Hippocampal formation (tissue), 2 donors: ENCODE results near the gene FOXI1.
A peak's percentile ranks its signal among the peaks of the same experiment; 100 is the strongest.
"Not testable (repeated sequence)": the region's sequence is repeated elsewhere in the genome, so short reads cannot be mapped to it uniquely, and the experiment has no call there.

Experiments
- DNase-seq, 2 donors: peaks; one replicate each; lab custom pipeline; 2025; lab: John Stamatoyannopoulos, UW

FOXI1 gene

DNA sequence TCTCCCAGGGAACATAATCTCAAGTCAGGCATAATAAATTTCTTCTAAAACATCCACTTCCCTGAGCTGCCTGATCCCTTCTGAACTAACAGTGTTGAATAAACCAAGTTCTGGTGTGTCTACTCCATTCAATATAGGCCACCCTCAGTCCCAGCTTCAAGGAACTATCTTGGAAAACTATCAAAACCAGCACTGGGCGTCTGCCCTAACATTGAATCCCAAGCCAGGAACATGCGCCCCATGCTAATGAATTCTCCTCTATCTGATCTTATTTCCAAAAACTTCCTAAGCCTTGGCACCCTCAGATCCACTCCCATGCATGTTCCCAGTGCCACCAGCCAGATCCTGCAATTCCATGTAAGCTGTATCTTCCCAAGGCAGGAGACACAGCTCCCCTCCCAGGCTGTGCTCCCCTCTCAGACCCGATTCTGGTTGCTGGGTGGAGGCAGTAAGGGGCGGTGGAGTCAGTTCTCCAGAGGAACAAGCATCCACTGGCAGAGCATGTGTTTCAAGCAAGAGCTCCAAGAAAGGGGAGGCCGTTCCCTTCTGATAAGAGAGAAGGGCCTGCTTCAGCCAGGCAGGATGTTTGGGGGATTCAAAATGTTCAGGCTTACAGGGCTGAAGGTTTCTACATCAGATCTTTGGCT, 13.1 kb upstream of the FOXI1 start:
- no peak for DNase-seq

DNA sequence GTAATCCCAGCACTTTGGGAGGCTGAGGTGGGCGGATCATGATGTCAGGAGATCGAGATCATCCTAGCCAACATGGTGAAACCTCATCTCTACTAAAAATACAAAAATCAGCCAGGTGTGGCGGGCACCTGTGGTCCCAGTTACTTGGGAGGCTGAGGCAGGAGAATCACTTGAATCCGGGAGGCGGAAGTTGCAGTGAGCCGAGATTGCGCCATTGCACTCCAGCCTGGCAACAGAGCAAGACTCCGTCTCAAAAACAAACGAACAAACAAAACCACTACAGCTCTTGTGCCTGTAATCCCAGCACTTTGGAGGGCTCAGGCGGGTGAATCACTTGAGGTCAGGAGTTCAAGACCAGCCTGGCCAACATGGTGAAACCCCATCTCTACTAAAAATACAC, 11.4 kb upstream of the FOXI1 start:
- not testable (repeated sequence) for DNase-seq

GRCh38 chr5:170095646-170096045, 10.1 kb upstream of the FOXI1 start:
- no peak for DNase-seq

DNA sequence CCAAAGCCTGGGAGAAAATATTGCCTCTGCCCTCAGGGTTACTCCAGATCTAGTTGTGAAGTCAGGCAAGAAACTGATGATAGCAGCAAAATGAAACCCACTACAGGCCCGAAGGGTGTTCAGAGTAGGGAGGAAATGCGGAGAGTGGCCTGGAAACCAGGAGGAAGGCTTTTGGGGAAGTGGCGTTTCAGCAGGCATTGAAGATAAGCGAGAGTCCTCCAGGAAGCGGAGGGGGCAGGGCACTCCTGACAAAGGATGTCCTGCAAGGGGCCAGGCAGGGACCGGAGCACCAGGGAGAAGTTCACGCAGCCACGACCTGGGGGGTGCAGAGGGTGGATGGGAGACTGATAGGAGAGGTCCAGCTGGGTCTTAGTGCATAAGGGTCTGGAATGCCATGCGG, 7.8 kb upstream of the FOXI1 start:
- peak in 1 of 2 donors; percentile 25 for DNase-seq

GRCh38 chr5:170100066-170100943, 5.4 kb upstream of the FOXI1 start:
- peak; percentile 61 to 63 for DNase-seq

DNA sequence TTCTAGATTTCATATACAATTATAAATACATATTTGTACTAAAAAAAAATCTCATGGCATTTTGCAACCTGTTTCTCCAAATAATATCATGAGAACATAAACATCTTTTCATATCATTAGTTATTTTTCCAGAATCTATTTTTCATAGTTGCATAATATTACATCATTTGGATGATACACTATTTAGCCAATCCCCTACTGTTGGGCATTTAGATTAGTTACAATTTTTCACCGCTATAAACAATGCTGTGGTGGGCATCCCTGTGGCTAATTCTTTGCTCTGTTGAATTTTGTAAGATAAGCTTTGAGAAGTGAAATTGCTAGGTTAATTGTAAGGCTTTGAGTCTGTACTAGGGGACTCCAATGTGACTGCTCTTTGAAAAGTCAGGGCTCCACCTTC, 2.2 kb upstream of the FOXI1 start:
- no peak for DNase-seq

GRCh38 chr5:170104299-170104698, 1.4 kb upstream of the FOXI1 start:
- no peak for DNase-seq

- no peak for DNase-seq
Measured at GRCh38 chr5:170104710-170105109, 987 bp upstream of the FOXI1 start.

DNA sequence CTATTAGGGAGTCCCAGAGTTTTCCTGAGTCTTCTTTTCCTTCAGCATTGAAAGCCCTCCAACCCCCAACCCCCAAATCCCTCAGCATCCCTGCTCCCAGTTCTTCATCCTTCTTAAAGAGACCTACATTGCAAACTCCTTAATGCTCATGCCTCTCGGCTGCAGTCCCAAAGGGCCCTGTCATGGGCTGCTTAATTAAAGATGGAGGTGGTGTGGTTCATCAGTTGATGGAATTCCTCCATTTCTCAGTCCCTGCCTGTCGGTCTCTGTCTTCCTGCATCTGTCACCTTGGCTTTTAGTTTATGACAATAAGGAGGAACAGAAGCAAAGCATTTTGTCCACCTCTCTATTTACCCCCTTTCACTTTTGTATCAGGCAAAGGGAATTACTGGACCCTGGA, 2.0 kb downstream of the FOXI1 start:
- no peak for DNase-seq

- no peak for DNase-seq
Measured at GRCh38 chr5:170108266-170108785, 2.6 kb downstream of the FOXI1 start.

DNA sequence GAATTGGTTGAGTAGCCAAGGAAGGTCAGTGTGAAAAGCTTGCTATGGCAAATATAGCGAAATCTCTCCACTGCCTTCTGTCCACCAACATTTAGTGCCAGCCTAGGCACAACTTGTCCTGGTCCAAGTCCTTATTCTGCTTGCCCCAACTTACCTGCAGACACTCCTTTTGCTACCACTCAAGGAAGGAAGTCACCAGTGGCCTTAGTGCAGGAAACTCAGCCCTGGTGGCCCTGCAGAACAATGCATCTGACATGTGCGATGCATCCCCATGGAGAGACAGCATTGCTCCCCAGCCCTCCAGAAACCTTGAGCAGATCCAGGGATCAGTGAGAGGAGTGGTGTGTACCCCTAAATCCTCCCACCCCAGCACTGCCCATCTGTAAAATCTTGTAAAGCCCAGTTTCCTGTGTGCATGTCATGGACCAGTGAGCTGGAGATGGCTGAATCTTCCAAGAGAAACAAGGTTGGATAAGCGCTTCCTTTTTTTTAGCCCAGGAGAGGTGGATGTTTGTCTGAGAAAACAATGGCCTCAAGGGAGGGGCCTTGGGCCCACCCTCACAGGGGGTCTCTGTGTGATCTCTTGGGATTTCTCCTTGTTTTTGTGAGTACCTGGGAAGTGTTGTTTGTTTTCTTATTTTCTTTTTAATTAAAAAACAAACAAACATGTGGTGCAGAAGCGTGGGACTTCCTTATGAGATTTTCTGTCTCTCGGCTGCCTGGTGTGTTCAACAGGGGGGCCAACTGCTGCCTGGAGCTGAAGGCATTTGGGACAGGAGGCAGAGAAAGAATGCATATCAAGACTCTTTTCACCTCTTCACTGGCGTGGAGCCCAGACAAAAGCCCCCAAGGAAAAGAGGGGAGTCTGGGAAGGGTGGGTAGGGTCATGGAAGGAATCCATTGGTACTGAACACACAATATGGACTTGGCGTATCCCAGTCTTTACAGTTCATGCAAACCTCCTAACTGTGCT, 3.6 kb downstream of the FOXI1 start:
- no peak for DNase-seq

- no peak for DNase-seq
Measured at GRCh38 chr5:170110403-170111087, 4.8 kb downstream of the FOXI1 start.

DNA sequence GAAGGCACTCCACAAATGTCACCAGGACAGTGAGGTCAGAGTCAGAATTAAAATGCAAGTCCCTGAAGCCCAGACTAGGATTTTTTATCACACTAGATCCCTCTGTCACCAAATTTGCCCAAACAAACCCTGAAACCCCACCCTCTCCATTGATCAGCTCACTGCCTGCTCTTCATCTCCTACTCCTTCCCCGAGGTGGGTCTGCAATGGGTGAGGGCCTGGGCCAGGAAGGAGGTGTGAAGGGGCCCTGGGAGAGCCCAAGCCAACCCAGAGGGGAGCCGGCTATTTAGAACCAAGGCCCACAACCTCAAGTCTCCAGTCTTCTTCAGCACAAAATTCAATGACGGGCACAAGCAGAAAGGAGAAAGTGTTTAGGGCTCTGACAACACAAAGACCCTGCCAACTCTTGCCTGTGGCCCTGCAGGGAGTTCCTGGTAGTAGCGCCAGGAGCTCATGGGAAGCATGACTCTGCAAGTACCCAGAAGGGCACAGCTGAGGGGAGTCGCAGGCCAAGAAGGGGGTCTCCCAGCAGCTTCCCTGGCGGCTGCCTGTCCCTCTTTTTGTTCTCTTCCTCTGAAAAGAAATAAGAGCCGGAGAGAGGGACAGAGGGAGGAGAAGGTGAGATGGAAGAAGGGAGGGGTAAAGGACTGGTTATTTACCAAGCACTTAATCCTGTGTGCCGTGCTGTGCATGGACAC, 5.5 kb downstream of the FOXI1 start:
- no peak for DNase-seq

DNA sequence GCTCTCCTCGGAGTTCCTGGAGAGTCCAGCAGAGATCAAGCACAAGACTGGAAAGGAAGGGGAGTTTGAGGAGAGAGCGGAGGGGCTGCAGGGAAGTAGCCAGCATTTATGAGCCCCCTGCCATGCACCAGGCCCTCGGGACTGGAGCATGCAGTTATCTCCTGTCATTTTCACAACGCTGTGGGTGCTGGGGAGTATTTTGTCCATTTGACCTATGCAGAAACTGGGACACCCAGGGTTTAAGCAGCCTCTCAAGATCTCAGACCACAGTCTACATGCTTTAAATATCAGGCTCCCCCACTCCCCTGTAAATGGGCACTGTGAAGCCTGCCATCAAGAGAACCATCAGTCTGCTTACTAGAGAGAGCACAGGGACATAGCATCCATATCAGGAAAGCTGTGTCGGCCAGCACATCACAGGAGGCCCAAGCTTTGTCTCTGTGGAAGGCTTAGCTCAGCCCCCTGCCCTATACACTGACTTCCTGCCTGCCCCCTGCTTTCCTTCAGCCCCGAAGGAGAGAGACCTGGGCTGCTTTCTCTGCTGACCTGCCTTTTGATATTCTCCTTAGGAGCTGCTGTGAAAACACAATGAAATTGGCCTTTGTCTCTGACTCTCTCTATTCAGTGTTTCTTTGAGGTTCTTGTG, 7.3 kb downstream of the FOXI1 start:
- no peak for DNase-seq

DNA sequence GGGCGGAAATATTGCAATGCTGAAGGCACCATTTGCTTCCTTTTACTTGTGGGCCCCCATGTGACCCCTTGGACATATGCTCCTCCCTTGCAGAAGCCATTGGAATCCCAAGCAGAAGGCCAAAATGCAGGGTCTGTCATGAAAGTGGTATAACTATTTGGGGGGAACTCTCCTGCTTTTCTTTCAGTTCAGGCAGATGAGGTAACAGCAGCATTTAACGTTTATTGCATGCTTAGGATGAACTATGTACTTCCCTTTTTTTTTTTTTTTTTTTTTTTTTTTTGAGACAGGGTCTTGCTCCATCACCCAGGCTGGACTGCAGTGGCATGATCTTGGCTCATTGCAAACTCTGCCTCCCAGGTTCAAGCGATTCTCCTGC, 7.8 kb downstream of the FOXI1 start:
- no peak for DNase-seq

GRCh38 chr5:170114271-170114670, 8.6 kb downstream of the FOXI1 start:
- DNase-seq: no peak

- DNase-seq: no peak
Measured at GRCh38 chr5:170115925-170116324, 10.2 kb downstream of the FOXI1 start.

DNA sequence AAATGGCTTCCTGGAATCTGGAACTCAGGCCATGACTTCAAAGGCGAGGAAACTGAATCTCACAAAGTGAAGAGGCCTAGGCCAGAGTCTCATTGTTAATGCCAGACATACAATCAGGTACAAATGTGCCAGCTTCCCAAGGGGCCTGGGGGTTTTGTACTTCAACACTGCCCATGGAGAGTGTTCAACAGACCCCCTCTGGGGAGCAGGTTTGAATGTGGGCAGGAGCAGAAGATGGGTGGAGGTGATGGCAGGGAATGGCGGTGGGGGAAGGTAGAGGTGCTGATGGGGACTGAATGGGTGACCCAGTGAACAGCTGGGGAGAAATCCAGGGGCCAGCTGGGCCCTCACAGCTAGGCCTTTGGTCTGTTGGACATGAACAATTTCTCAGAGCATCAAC, 12.0 kb downstream of the FOXI1 start:
- DNase-seq: no peak

DNA sequence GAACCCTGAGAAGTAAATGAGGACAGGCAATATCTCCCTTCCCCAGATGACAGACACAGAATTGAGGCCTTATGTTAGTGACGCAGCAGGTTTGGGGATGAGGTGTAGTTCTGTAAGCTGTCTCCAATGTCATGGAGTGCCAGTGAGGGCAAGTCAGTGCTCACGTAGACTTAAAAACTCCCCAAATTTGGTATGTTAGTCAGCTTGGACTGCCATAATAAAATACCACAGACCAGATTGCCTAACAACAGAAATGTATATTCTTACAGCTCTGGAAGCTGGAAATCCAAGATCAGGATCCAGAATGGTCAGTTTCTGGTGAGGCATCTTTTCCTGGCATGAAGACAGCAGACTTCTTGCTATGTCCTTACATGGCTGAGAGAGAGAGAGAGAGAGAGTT, 14.9 kb downstream of the FOXI1 start:
- no peak for DNase-seq

DNA sequence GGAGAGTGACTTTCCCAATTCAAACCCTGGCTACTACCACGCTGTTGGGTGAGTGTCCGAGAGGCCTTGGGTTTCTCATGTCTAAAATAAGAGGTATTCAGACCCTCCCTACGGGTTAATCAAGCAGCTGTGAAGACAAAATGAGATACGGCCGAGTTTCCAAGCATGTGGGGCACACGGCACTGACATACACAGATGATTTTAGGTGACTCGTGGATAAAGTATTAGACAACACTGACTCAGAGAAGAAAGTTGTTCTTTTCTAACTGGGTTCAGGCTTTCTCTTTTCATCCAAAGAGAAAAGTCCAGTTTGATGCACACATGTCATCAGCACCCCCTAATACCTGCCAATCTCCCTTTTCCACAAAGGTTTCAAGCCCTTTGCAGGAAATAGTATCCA, 15.6 kb downstream of the FOXI1 start:
- DNase-seq: no peak
